Endothelial cell (in vitro differentiated cells): Measurements from ENCODE around the gene SLC28A3. TPM values are rescaled to one million over a fixed set of nuclear protein-coding genes. Genes with fewer than 3 reads are reported as not detected.

Experiments
- DNase-seq: peaks from one replicate; pipeline ENCODE4 v3.0.0; 2021; ENCODE audit warnings: low spot score
- H3K27ac Mint-ChIP-seq: one replicate; pipeline ENCODE4 v1.8.0; 2021; ENCODE audit warnings: mixed read lengths, inconsistent platforms; ENCODE audit not compliant: unreplicated experiment
- H3K27me3 Mint-ChIP-seq: one replicate; pipeline ENCODE4 v1.8.0; 2021; ENCODE audit warnings: mild to moderate bottlenecking, moderate library complexity, mixed read lengths, inconsistent platforms; ENCODE audit not compliant: unreplicated experiment
- H3K36me3 Mint-ChIP-seq: one replicate; pipeline ENCODE4 v1.8.0; 2021; ENCODE audit warnings: mild to moderate bottlenecking, low read depth, mixed read lengths, inconsistent platforms; ENCODE audit not compliant: unreplicated experiment
- H3K4me1 Mint-ChIP-seq: one replicate; pipeline ENCODE4 v1.8.0; 2021; ENCODE audit warnings: mild to moderate bottlenecking, mixed read lengths, inconsistent platforms; ENCODE audit not compliant: unreplicated experiment
- H3K4me3 Mint-ChIP-seq: one replicate; pipeline ENCODE4 v1.8.0; 2021; ENCODE audit warnings: mild to moderate bottlenecking, mixed read lengths, inconsistent platforms; ENCODE audit not compliant: unreplicated experiment
- H3K9me3 Mint-ChIP-seq: one replicate; pipeline ENCODE4 v1.8.0; 2021; ENCODE audit warnings: mixed read lengths, inconsistent platforms; ENCODE audit not compliant: unreplicated experiment
- CTCF ChIP-seq: fragments of 200-600 bp; sonication (generic); IDR thresholded peaks from one replicate; pipeline ENCODE4 v1.5.0; 2021; ENCODE audit warnings: antibody characterized with exemption; ENCODE audit not compliant: unreplicated experiment
- total RNA-seq: library from RNA; stranded (reverse); fragmentation: NEBNext Ultra II Directional; extraction: Animal tissue kit (Norgen Biotek cat#: 25700); gene quantifications from one replicate; pipeline ENCODE4 v1.2.1, GENCODE V29; 2021; ENCODE audit not compliant: unreplicated experiment

Gene SLC28A3
- total RNA-seq, 1 donor from 2014 or later: 0.26 TPM

- no peak for TF ChIP-seq CTCF
- Mint-ChIP-seq H3K27me3 (peaks cover 2% of the 10 kb centered on the region), H3K4me3 (no peak overlapping the region), H3K4me1 (peaks cover 4% of the 10 kb centered on the region), H3K9me3 (no peaks in the 10 kb centered on the region), H3K27ac (no peak overlapping the region), H3K36me3 (no peaks in the 10 kb centered on the region)
- no peak for DNase-seq
These were observed 21.6 kb downstream of the SLC28A3 start for GRCh38 chr9:84318981-84319380.

- Mint-ChIP-seq H3K27ac (no peak overlapping the region), H3K36me3 (no peaks in the 10 kb centered on the region), H3K27me3 (peaks cover 1% of the 10 kb centered on the region), H3K4me3 (no peak overlapping the region), H3K4me1 (no peaks in the 10 kb centered on the region), H3K9me3 (no peaks in the 10 kb centered on the region)
- no peak for TF ChIP-seq CTCF
- no peak for DNase-seq
These were observed 23.0 kb downstream of the SLC28A3 start for GRCh38 chr9:84317563-84317962.

GRCh38 chr9:84315278-84315877 lies 25.2 kb downstream of the SLC28A3 start:
- Mint-ChIP-seq H3K4me1 (peaks cover 7% of the 10 kb centered on the region), H3K27ac (no peak overlapping the region), H3K36me3 (no peaks in the 10 kb centered on the region), H3K27me3 (peaks cover 1% of the 10 kb centered on the region), H3K9me3 (no peaks in the 10 kb centered on the region), H3K4me3 (no peak overlapping the region)
- peak; percentile 71 for DNase-seq
- TF ChIP-seq CTCF: peak; percentile 92

GRCh38 chr9:84314306-84314705 lies 26.3 kb downstream of the SLC28A3 start:
- H3K9me3 Mint-ChIP-seq: no peaks in the 10 kb centered on the region
- no peak overlapping the region for H3K27ac Mint-ChIP-seq
- peaks cover 7% of the 10 kb centered on the region for H3K4me1 Mint-ChIP-seq
- H3K4me3 Mint-ChIP-seq: no peak overlapping the region
- no peak for TF ChIP-seq CTCF
- DNase-seq: no peak
- peaks cover 1% of the 10 kb centered on the region for H3K27me3 Mint-ChIP-seq
- H3K36me3 Mint-ChIP-seq: no peaks in the 10 kb centered on the region

GRCh38 chr9:84310883-84311282 lies 29.7 kb downstream of the SLC28A3 start:
- TF ChIP-seq CTCF: no peak
- Mint-ChIP-seq H3K27ac (peak overlapping the region; percentile 83), H3K9me3 (no peaks in the 10 kb centered on the region), H3K4me1 (peaks cover 7% of the 10 kb centered on the region), H3K36me3 (no peaks in the 10 kb centered on the region), H3K27me3 (no peaks in the 10 kb centered on the region), H3K4me3 (no peak overlapping the region)
- peak; percentile 15 for DNase-seq
